Stimulated activated CD4-positive, alpha-beta T cell treated with anti-CD3 and anti-CD28 coated beads, TNF-alpha, amount 100 ng/mL, for 24 hours (primary cell): ENCODE results near the gene TUBGCP5.

Source experiments
- DNase-seq, 3 experiments: peaks; one replicate each; pipeline ENCODE4 v3.0.0-alpha.2; 2020; ENCODE audit warnings: low read depth in 3 of 3

The TUBGCP5 gene

GRCh38 chr15:22978691-22979237, 60.6 kb downstream of the TUBGCP5 start:
- no peak for DNase-seq

GRCh38 chr15:22974745-22975144, 64.6 kb downstream of the TUBGCP5 start:
- DNase-seq, result no peak

GRCh38 chr15:22973987-22974386, 65.4 kb downstream of the TUBGCP5 start:
- DNase-seq, result no peak

- no peak for DNase-seq
Observed at GRCh38 chr15:22973286-22973685, 66.1 kb downstream of the TUBGCP5 start.

- DNase-seq, result no peak
Observed at GRCh38 chr15:22969489-22969888, 69.9 kb downstream of the TUBGCP5 start.

GRCh38 chr15:22968366-22968765, 71.0 kb downstream of the TUBGCP5 start:
- DNase-seq, result no peak

GRCh38 chr15:22967084-22967770, 72.1 kb downstream of the TUBGCP5 start:
- no peak for DNase-seq

GRCh38 chr15:22966321-22967083, 72.9 kb downstream of the TUBGCP5 start:
- no peak for DNase-seq

GRCh38 chr15:22963641-22964040, 75.7 kb downstream of the TUBGCP5 start:
- DNase-seq, result no peak

- no peak for DNase-seq
Observed at GRCh38 chr15:22962611-22963010, 76.8 kb downstream of the TUBGCP5 start.

- no peak for DNase-seq
Observed at GRCh38 chr15:22961762-22962161, 77.6 kb downstream of the TUBGCP5 start.

- DNase-seq, result no peak
Observed at GRCh38 chr15:22960556-22960955, 78.8 kb downstream of the TUBGCP5 start.

GRCh38 chr15:22960126-22960525, 79.2 kb downstream of the TUBGCP5 start:
- no peak for DNase-seq

- no peak for DNase-seq
Observed at GRCh38 chr15:22959321-22960101, 79.9 kb downstream of the TUBGCP5 start.

GRCh38 chr15:22958487-22959280, 80.7 kb downstream of the TUBGCP5 start:
- DNase-seq, result no peak

- no peak for DNase-seq
Observed at GRCh38 chr15:22956978-22957260, 82.5 kb downstream of the TUBGCP5 start.

- no peak for DNase-seq
Observed at GRCh38 chr15:22956257-22956977, 83.0 kb downstream of the TUBGCP5 start.

GRCh38 chr15:22955544-22956119, 83.7 kb downstream of the TUBGCP5 start:
- no peak for DNase-seq

GRCh38 chr15:22954798-22955543, 84.4 kb downstream of the TUBGCP5 start:
- no peak for DNase-seq

- DNase-seq, result no peak
Observed at GRCh38 chr15:22954326-22954725, 85.0 kb downstream of the TUBGCP5 start.
